Measurements from ENCODE around the gene SV2C. TPM values are rescaled to one million over a fixed set of nuclear protein-coding genes. Genes with fewer than 3 reads are reported as not detected.
"Not testable (repeated sequence)": the region's sequence is repeated elsewhere in the genome, so short reads cannot be mapped to it uniquely, and the experiment has no call there.

The SV2C gene
- total RNA-seq, 1 donor from 2014 or later, result under 0.01 TPM

DNA sequence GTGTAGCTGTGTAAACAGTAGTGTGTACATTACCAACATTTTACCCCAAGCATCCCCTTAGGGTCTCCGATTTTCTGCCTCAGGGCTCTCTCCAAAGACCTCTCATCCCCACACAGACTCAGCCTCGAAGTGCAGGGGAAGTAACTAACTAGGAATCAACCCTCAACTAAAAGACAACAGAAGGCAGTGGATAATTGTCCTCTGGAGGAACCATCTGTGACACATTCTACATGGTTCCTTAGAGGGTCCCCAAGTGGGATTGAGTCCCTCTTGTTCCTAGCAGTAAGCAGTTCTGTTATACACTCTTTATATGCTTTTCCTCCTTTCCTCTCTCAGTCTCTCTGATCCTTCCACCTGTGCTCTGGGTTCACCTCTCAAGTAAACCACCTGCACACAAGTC, 157.2 kb downstream of the SV2C start:
- no peak overlapping the region for H3K9ac ChIP-seq (ENCODE audit: low read depth in 1 of 3, low read length in 3 of 3)
- no peak overlapping the region for H3K27ac ChIP-seq (ENCODE audit: low read depth, low read length)
- no peak overlapping the region for H3K4me3 ChIP-seq (ENCODE audit: low read length in 3 of 3)
- no peaks in the 10 kb centered on the region for H3K36me3 ChIP-seq (ENCODE audit: control insufficient read depth in 3 of 3, insufficient read depth in 3 of 3, low read length in 3 of 3)
- no peaks in the 10 kb centered on the region for H3K4me1 ChIP-seq (ENCODE audit: control insufficient read depth in 3 of 3, insufficient read depth in 3 of 3, low read length in 3 of 3)
- H3K9me3 ChIP-seq (ENCODE audit: control insufficient read depth in 3 of 3, low read length in 3 of 3), result no peaks in the 10 kb centered on the region
- H3K27me3 ChIP-seq (ENCODE audit: control insufficient read depth in 3 of 3, insufficient read depth in 3 of 3, low read length in 3 of 3), result peaks cover 0 to 3% (median 0%) of the 10 kb centered on the region in 3 donors

- not testable (repeated sequence) for H3K27ac ChIP-seq (ENCODE audit: low read depth, low read length); H3K9ac ChIP-seq (ENCODE audit: low read depth in 1 of 3, low read length in 3 of 3); H3K4me1 ChIP-seq (ENCODE audit: control insufficient read depth in 3 of 3, insufficient read depth in 3 of 3, low read length in 3 of 3); H3K9me3 ChIP-seq (ENCODE audit: control insufficient read depth in 3 of 3, low read length in 3 of 3); H3K4me3 ChIP-seq (ENCODE audit: low read length in 3 of 3); H3K27me3 ChIP-seq (ENCODE audit: control insufficient read depth in 3 of 3, insufficient read depth in 3 of 3, low read length in 3 of 3); H3K36me3 ChIP-seq (ENCODE audit: control insufficient read depth in 3 of 3, insufficient read depth in 3 of 3, low read length in 3 of 3)
Observed at GRCh38 chr5:76242155-76242554, 159.0 kb downstream of the SV2C start.

DNA sequence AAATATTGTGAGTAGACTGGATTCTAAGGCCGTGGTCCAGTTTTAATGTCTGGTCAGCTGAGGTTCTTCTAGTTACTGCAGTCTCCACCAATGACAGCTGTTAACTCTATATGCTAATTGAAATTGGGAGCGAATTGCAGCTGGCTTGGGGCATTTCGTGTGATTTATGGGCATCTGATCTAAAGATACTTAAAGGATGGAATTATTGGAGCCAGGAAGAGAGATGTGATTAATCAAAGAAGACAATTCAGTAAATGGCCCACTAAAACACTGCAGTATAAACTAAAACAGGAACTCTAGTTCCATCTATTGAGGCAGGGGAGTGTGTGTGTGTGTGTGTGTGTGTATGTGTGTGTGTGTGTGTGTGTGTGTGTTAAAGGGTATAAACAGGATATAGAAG, 162.4 kb downstream of the SV2C start:
- H3K27me3 ChIP-seq (ENCODE audit: control insufficient read depth in 3 of 3, insufficient read depth in 3 of 3, low read length in 3 of 3), result no peaks in the 10 kb centered on the region
- no peaks in the 10 kb centered on the region for H3K9me3 ChIP-seq (ENCODE audit: control insufficient read depth in 3 of 3, low read length in 3 of 3)
- H3K9ac ChIP-seq (ENCODE audit: low read depth in 1 of 3, low read length in 3 of 3), result no peak overlapping the region
- no peaks in the 10 kb centered on the region for H3K4me1 ChIP-seq (ENCODE audit: control insufficient read depth in 3 of 3, insufficient read depth in 3 of 3, low read length in 3 of 3)
- no peaks in the 10 kb centered on the region for H3K36me3 ChIP-seq (ENCODE audit: control insufficient read depth in 3 of 3, insufficient read depth in 3 of 3, low read length in 3 of 3)
- no peak overlapping the region for H3K4me3 ChIP-seq (ENCODE audit: low read length in 3 of 3)
- no peak overlapping the region for H3K27ac ChIP-seq (ENCODE audit: low read depth, low read length)

GRCh38 chr5:76249621-76250020, 166.4 kb downstream of the SV2C start:
- H3K9ac ChIP-seq (ENCODE audit: low read depth in 1 of 3, low read length in 3 of 3), result no peak overlapping the region
- H3K4me1 ChIP-seq (ENCODE audit: control insufficient read depth in 3 of 3, insufficient read depth in 3 of 3, low read length in 3 of 3), result no peaks in the 10 kb centered on the region
- H3K9me3 ChIP-seq (ENCODE audit: control insufficient read depth in 3 of 3, low read length in 3 of 3), result no peaks in the 10 kb centered on the region
- no peak overlapping the region for H3K27ac ChIP-seq (ENCODE audit: low read depth, low read length)
- peaks cover 0 to 2% (median 0%) of the 10 kb centered on the region in 3 donors for H3K27me3 ChIP-seq (ENCODE audit: control insufficient read depth in 3 of 3, insufficient read depth in 3 of 3, low read length in 3 of 3)
- H3K36me3 ChIP-seq (ENCODE audit: control insufficient read depth in 3 of 3, insufficient read depth in 3 of 3, low read length in 3 of 3), result no peaks in the 10 kb centered on the region
- no peak overlapping the region for H3K4me3 ChIP-seq (ENCODE audit: low read length in 3 of 3)

DNA sequence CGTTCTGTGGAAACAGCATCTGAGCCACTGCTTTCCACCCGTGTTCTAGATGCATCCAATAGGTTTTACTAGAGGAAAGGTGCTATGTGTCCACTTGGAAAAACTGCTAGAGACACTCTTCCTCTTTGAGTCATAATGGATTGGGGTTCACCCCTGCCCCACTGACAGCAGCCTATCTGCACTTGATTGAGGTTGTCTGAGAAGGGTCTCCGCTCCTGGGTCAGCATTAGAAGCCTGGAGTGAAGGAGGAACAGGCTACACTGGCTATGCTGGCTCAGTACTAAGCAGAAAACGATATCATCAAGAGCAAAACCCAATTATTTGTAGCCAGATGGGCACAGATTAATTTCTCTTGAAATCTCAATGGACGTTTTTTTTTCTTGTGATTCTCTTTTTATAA, 167.3 kb downstream of the SV2C start:
- Histone ChIP-seq H3K4me3 (ENCODE audit: low read length in 3 of 3) (no peak overlapping the region), H3K27ac (ENCODE audit: low read depth, low read length) (no peak overlapping the region), H3K36me3 (ENCODE audit: control insufficient read depth in 3 of 3, insufficient read depth in 3 of 3, low read length in 3 of 3) (no peaks in the 10 kb centered on the region), H3K4me1 (ENCODE audit: control insufficient read depth in 3 of 3, insufficient read depth in 3 of 3, low read length in 3 of 3) (no peaks in the 10 kb centered on the region), H3K9me3 (ENCODE audit: control insufficient read depth in 3 of 3, low read length in 3 of 3) (no peaks in the 10 kb centered on the region), H3K27me3 (ENCODE audit: control insufficient read depth in 3 of 3, insufficient read depth in 3 of 3, low read length in 3 of 3) (peaks cover 0 to 3% (median 0%) of the 10 kb centered on the region in 3 donors), H3K9ac (ENCODE audit: low read depth in 1 of 3, low read length in 3 of 3) (no peak overlapping the region)

DNA sequence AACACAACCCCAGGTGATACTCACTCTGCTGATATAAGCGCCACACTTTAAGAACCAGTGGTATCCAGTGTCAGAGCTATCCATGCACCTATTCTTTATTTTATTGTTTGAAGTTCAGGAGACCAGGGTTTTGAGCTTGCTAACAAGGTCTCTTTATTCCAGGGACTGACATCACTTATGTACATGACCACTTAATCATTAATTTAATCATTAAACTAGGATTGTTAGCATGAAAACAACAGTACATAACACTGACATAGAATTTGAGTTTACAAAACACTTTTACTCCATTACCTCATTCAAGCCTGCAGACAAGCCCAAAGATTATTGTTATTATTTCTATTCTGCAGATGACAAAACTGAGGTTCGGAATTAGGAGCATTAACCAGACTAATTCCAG, 168.5 kb downstream of the SV2C start:
- H3K4me3 ChIP-seq (ENCODE audit: low read length in 3 of 3), result no peak overlapping the region
- H3K4me1 ChIP-seq (ENCODE audit: control insufficient read depth in 3 of 3, insufficient read depth in 3 of 3, low read length in 3 of 3), result no peaks in the 10 kb centered on the region
- no peak overlapping the region for H3K9ac ChIP-seq (ENCODE audit: low read depth in 1 of 3, low read length in 3 of 3)
- peaks cover 0 to 8% (median 0%) of the 10 kb centered on the region in 3 donors for H3K27me3 ChIP-seq (ENCODE audit: control insufficient read depth in 3 of 3, insufficient read depth in 3 of 3, low read length in 3 of 3)
- no peak overlapping the region for H3K27ac ChIP-seq (ENCODE audit: low read depth, low read length)
- H3K9me3 ChIP-seq (ENCODE audit: control insufficient read depth in 3 of 3, low read length in 3 of 3), result no peaks in the 10 kb centered on the region
- no peaks in the 10 kb centered on the region for H3K36me3 ChIP-seq (ENCODE audit: control insufficient read depth in 3 of 3, insufficient read depth in 3 of 3, low read length in 3 of 3)

DNA sequence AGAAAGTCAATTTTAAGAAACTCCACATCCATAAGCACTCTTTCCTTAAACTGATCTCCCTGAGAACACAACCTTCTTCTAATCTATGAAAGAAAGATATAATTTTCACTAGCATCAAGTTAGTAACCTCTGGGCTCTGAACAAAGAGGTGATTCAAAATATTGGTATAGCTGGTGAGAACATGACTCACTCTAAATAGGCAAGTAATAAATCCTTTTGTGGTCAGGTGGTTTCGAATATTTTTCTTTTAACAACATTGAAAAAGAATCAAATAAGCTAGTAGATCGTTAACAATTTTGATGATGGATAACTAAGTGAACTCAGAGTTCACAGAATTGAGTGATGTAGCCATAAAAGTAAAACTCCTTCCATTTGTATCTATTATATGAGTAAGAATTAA, 169.3 kb downstream of the SV2C start:
- Histone ChIP-seq H3K9ac (ENCODE audit: low read depth in 1 of 3, low read length in 3 of 3) (no peak overlapping the region), H3K36me3 (ENCODE audit: control insufficient read depth in 3 of 3, insufficient read depth in 3 of 3, low read length in 3 of 3) (no peaks in the 10 kb centered on the region), H3K27ac (ENCODE audit: low read depth, low read length) (no peak overlapping the region), H3K27me3 (ENCODE audit: control insufficient read depth in 3 of 3, insufficient read depth in 3 of 3, low read length in 3 of 3) (peaks cover 0 to 8% (median 0%) of the 10 kb centered on the region in 3 donors), H3K4me3 (ENCODE audit: low read length in 3 of 3) (no peak overlapping the region), H3K9me3 (ENCODE audit: control insufficient read depth in 3 of 3, low read length in 3 of 3) (no peaks in the 10 kb centered on the region), H3K4me1 (ENCODE audit: control insufficient read depth in 3 of 3, insufficient read depth in 3 of 3, low read length in 3 of 3) (no peaks in the 10 kb centered on the region)

GRCh38 chr5:76256116-76256889, 173.1 kb downstream of the SV2C start:
- no peaks in the 10 kb centered on the region for H3K36me3 ChIP-seq (ENCODE audit: control insufficient read depth in 3 of 3, insufficient read depth in 3 of 3, low read length in 3 of 3)
- H3K4me3 ChIP-seq (ENCODE audit: low read length in 3 of 3), result no peak overlapping the region
- H3K9ac ChIP-seq (ENCODE audit: low read depth in 1 of 3, low read length in 3 of 3), result peak overlapping the region in 1 of 3 donors; percentile 12
- no peaks in the 10 kb centered on the region for H3K9me3 ChIP-seq (ENCODE audit: control insufficient read depth in 3 of 3, low read length in 3 of 3)
- peaks cover 0 to 8% (median 0%) of the 10 kb centered on the region in 3 donors for H3K27me3 ChIP-seq (ENCODE audit: control insufficient read depth in 3 of 3, insufficient read depth in 3 of 3, low read length in 3 of 3)
- no peak overlapping the region for H3K27ac ChIP-seq (ENCODE audit: low read depth, low read length)
- H3K4me1 ChIP-seq (ENCODE audit: control insufficient read depth in 3 of 3, insufficient read depth in 3 of 3, low read length in 3 of 3), result no peaks in the 10 kb centered on the region

DNA sequence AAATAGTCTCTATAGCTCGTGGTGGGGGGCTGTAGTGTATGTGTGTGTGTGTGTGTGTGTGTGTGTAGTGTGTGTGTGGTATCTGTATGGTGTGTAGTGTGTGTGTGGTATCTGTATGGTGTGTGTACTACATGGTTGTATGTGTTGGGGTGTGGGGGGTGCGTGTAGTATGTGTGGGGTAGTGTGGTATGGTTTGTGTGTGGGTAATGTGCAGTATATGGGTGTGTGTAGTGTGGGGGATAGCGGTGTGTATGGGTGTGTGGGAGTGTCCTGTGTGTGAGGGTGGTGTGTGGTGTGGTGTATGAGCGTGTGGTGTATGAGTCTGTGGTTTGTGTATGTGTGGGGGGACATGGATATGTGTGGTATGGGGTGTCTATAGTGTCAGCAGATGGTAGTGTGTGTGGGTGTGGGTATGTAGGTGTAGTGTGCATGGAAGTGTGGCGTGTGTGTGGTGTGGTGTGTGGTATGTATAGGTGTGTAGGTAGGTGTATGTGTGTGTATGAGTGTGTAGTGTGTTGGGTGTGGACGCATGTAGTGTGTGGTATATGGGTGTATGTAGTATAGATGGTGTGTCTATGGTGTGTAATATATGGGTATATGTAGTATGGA, 174.1 kb downstream of the SV2C start:
- Histone ChIP-seq H3K36me3 (ENCODE audit: control insufficient read depth in 3 of 3, insufficient read depth in 3 of 3, low read length in 3 of 3) (no peaks in the 10 kb centered on the region), H3K9me3 (ENCODE audit: control insufficient read depth in 3 of 3, low read length in 3 of 3) (no peaks in the 10 kb centered on the region), H3K9ac (ENCODE audit: low read depth in 1 of 3, low read length in 3 of 3) (no peak overlapping the region), H3K4me3 (ENCODE audit: low read length in 3 of 3) (no peak overlapping the region), H3K27ac (ENCODE audit: low read depth, low read length) (no peak overlapping the region), H3K27me3 (ENCODE audit: control insufficient read depth in 3 of 3, insufficient read depth in 3 of 3, low read length in 3 of 3) (peaks cover 0 to 8% (median 0%) of the 10 kb centered on the region in 3 donors), H3K4me1 (ENCODE audit: control insufficient read depth in 3 of 3, insufficient read depth in 3 of 3, low read length in 3 of 3) (no peaks in the 10 kb centered on the region)

DNA sequence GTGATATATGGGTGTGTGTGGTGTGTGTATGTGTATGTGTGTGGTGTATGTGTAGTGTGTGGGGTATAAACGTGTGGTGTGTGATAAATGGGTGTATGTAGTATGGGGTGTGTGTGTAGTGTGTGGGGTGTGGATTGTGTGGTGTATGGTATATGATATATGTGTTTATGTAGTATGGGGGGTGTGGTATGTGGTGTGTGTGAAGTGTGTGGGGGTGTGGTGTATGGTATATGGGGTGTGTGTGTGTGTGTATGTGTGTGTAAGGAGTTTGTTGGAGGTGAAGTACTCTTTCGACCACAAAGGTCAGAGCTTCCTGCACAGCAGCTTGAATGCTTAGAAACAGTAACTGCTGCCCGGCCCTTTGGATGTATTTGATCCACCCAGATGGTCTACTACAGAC, 174.7 kb downstream of the SV2C start:
- H3K4me1 ChIP-seq (ENCODE audit: control insufficient read depth in 3 of 3, insufficient read depth in 3 of 3, low read length in 3 of 3), result no peaks in the 10 kb centered on the region
- no peak overlapping the region for H3K27ac ChIP-seq (ENCODE audit: low read depth, low read length)
- H3K4me3 ChIP-seq (ENCODE audit: low read length in 3 of 3), result no peak overlapping the region
- H3K27me3 ChIP-seq (ENCODE audit: control insufficient read depth in 3 of 3, insufficient read depth in 3 of 3, low read length in 3 of 3), result peaks cover 0 to 8% (median 0%) of the 10 kb centered on the region in 3 donors
- H3K9ac ChIP-seq (ENCODE audit: low read depth in 1 of 3, low read length in 3 of 3), result no peak overlapping the region
- no peaks in the 10 kb centered on the region for H3K9me3 ChIP-seq (ENCODE audit: control insufficient read depth in 3 of 3, low read length in 3 of 3)
- H3K36me3 ChIP-seq (ENCODE audit: control insufficient read depth in 3 of 3, insufficient read depth in 3 of 3, low read length in 3 of 3), result no peaks in the 10 kb centered on the region
